B cell (primary cell): ENCODE results near the gene SERPINE2. TPM values are rescaled to one million over a fixed set of nuclear protein-coding genes. Genes with fewer than 3 reads are reported as not detected.

Source experiments
- ATAC-seq: fragments of 200-7000 bp; cut with Tn5 transposase; one replicate; pipeline ENCODE4 v1.10.0; 2021; ENCODE audit warnings: low read depth, mild to moderate bottlenecking, moderate number of reproducible peaks, moderate library complexity
- CTCF ChIA-PET: fragments of 350-600 bp; sonication (Branson Sonifier 250); formaldehyde crosslinking; loops from one replicate; lab custom pipeline; 2021; ENCODE audit warnings: antibody characterized with exemption, inconsistent platforms; lab: Charles Lee
- POLR2A ChIA-PET: fragments of 350-600 bp; sonication (Branson Sonifier 250); formaldehyde crosslinking; loops from one replicate; lab custom pipeline; 2021; ENCODE audit warnings: antibody characterized with exemption; lab: Charles Lee
- DNase-seq: peaks from one replicate; pipeline ENCODE4 v3.0.0; 2013
- H2AFZ ChIP-seq: 2 replicates; pipeline ENCODE4 v1.6.1; 2012; ENCODE audit warnings: mild to moderate bottlenecking, low read depth, low read length; ENCODE audit not compliant: insufficient read depth, poor library complexity, severe bottlenecking
- H3K27ac ChIP-seq, 2 donors: 1 replicate in 1 of 2; 2 replicates in 1 of 2; pipeline ENCODE4 v1.5.1; 2012 to 2013; ENCODE audit warnings: low read length in 2 of 2, mild to moderate bottlenecking in 2 of 2, moderate library complexity in 1 of 2
- H3K27me3 ChIP-seq, 4 experiments: fragments of 200-600 bp in 1 of 4; sonication (generic) in 1 of 4; replicated peaks in 1 of 4; 1 replicate in 2 of 4; 2 replicates in 2 of 4; pipeline versions ENCODE4 v1.6.1 to v1.7.0; 2013 to 2016; ENCODE audit warnings: low read length in 3 of 4, mild to moderate bottlenecking in 2 of 4, mixed read lengths in 1 of 4, moderate library complexity in 1 of 4; ENCODE audit not compliant: insufficient read depth in 4 of 4, control insufficient read depth in 3 of 4; ENCODE audit errors: control extremely low read depth in 1 of 4
- H3K36me3 ChIP-seq, 2 experiments: replicated peaks in 1 of 2; 1 replicate in 1 of 2; 2 replicates in 1 of 2; pipeline versions ENCODE4 v1.6.1 to v1.7.1; 2013; ENCODE audit warnings: low read length in 1 of 2; ENCODE audit not compliant: insufficient read depth in 2 of 2, control insufficient read depth in 1 of 2; ENCODE audit errors: control extremely low read depth in 1 of 2, extremely low read depth in 1 of 2
- H3K4me1 ChIP-seq, 2 donors: fragments of 200-600 bp in 1 of 2; sonication (generic) in 1 of 2; 1 replicate in 1 of 2; 2 replicates in 1 of 2; pipeline versions ENCODE4 v1.5.1 to v1.6.1; 2013 to 2017; ENCODE audit warnings: low read length in 2 of 2; ENCODE audit not compliant: control insufficient read depth in 2 of 2, insufficient read depth in 2 of 2
- H3K4me2 ChIP-seq: replicated peaks from 2 replicates; pipeline ENCODE3; 2012; ENCODE audit warnings: mild to moderate bottlenecking, low read depth, low read length; ENCODE audit not compliant: poor library complexity, severe bottlenecking
- H3K4me3 ChIP-seq, 5 experiments: fragments of 200-600 bp in 1 of 5; sonication (generic) in 1 of 5; 1 replicate in 3 of 5; 2 replicates in 2 of 5; pipeline versions ENCODE4 v1.5.1 to v1.7.0; 2011 to 2016; ENCODE audit warnings: low read length in 4 of 5, mild to moderate bottlenecking in 4 of 5, low read depth in 2 of 5, control low read depth in 1 of 5, moderate library complexity in 1 of 5; ENCODE audit not compliant: insufficient read depth in 1 of 5; ENCODE audit errors: control extremely low read depth in 1 of 5, extremely low read depth in 1 of 5
- H3K79me2 ChIP-seq: fragments of 200-600 bp; sonication (generic); one replicate; pipeline ENCODE4 v1.6.0; 2016; ENCODE audit warnings: low read length; ENCODE audit not compliant: control insufficient read depth, insufficient read depth
- H3K9ac ChIP-seq: fragments of 200-600 bp; sonication (generic); 2 replicates; pipeline ENCODE4 v1.6.1; 2017; ENCODE audit warnings: mild to moderate bottlenecking, low read length, moderate library complexity
- H3K9me3 ChIP-seq, 3 donors: one replicate each; pipeline versions ENCODE4 v1.6.1 to v1.7.1; 2013; ENCODE audit warnings: low read length in 2 of 3; ENCODE audit not compliant: control insufficient read depth in 2 of 3, insufficient read depth in 1 of 3; ENCODE audit errors: control extremely low read depth in 1 of 3
- H4K20me1 ChIP-seq: 2 replicates; pipeline ENCODE4 v1.6.0; 2012; ENCODE audit warnings: mild to moderate bottlenecking, low read length; ENCODE audit not compliant: insufficient read depth, control insufficient read depth, poor library complexity, severe bottlenecking
- H3K27ac Mint-ChIP-seq: one replicate; pipeline ENCODE4 v1.8.0; 2021; ENCODE audit warnings: mixed read lengths
- H3K27me3 Mint-ChIP-seq: one replicate; pipeline ENCODE4 v1.8.0; 2021; ENCODE audit warnings: mixed read lengths
- H3K4me1 Mint-ChIP-seq: one replicate; pipeline ENCODE4 v1.8.0; 2021; ENCODE audit warnings: mixed read lengths
- H3K4me3 Mint-ChIP-seq: one replicate; pipeline ENCODE4 v1.8.0; 2021; ENCODE audit warnings: mixed read lengths
- H3K9me3 Mint-ChIP-seq: one replicate; pipeline ENCODE4 v1.8.0; 2022; ENCODE audit warnings: mixed read lengths; ENCODE audit not compliant: insufficient read depth
- CTCF ChIP-seq: fragments of 200-600 bp; IDR thresholded peaks from one replicate; pipeline ENCODE4 v1.8.0; 2022; ENCODE audit warnings: antibody characterized with exemption, mild to moderate bottlenecking
- EZH2 ChIP-seq: IDR thresholded peaks from 2 replicates; pipeline ENCODE4 v1.6.1; 2012; ENCODE audit warnings: borderline replicate concordance, low read depth, mild to moderate bottlenecking, moderate library complexity, low read length; ENCODE audit not compliant: insufficient read depth, poor library complexity, severe bottlenecking
- WGBS: methylation state at CpG from one replicate; pipeline ENCODE4 v1.1.5; 2013; ENCODE audit warnings: missing lambda C conversion rate; ENCODE audit not compliant: insufficient coverage; 5-methylcytosine and 5-hydroxymethylcytosine counted together
- intact Hi-C: fragments of 100-400 bp; cut with micrococcal nuclease; formaldehyde crosslinking; loops from one replicate; pipeline ENCODE4 v1.10.0; 2022
- polyA plus RNA-seq: library from polyadenylated mRNA; depleted of rRNA; stranded (reverse); fragments of >200 nt; gene quantifications from 2 replicates; pipeline ENCODE4 v1.2.3, GENCODE V29; 2012
- total RNA-seq, 2 donors: library from RNA; stranded (reverse); fragments of 120-200 nt in 1 of 2; gene quantifications; 1 replicate in 1 of 2; 2 replicates in 1 of 2; pipeline versions ENCODE4 v1.2.3 to v1.2.4, GENCODE V29; 2013 to 2022

SERPINE2 gene
- total and polyA plus RNA-seq, 2 donors (not counting 1 experiment from before 2014, with no cell fraction given) = 0.45 to 1.8 TPM

GRCh38 chr2:223949241-223949840 is 89.7 kb downstream of the SERPINE2 start:
- peaks cover 57% of the 10 kb centered on the region for H3K4me1 Mint-ChIP-seq
- 80% methylated on average over 2 of the region's 3 CpGs for WGBS
- Histone ChIP-seq H3K79me2 (peaks cover 70% of the 10 kb centered on the region), H3K4me1 (peaks cover 36 to 46% of the 10 kb centered on the region in 2 donors), H3K27me3 (no peaks in the 10 kb centered on the region), H3K27ac (no peak overlapping the region), H3K9me3 (no peaks in the 10 kb centered on the region), H3K36me3 (no peaks in the 10 kb centered on the region), H3K4me2 (no peak overlapping the region), H3K9ac (no peak overlapping the region), H3K4me3 (no peak overlapping the region), H2AFZ (peak overlapping the region; percentile 12), H4K20me1 (no peaks in the 10 kb centered on the region)
- no peak overlapping the region for H3K4me3 Mint-ChIP-seq
- intact Hi-C loops = loop anchor here (10.0 kb wide), 1 partner anchor 995 kb away; no protein-coding TSS in a partner anchor
- CTCF ChIA-PET = interaction anchor here (0.7 to 1.7 kb wide), 5 partner anchors 21 to 1021 kb away, joined by 3 to 11 read pairs (median 3); no protein-coding TSS in a partner anchor
- H3K27ac Mint-ChIP-seq = peak overlapping the region; percentile 73
- no peak for DNase-seq
- H3K27me3 Mint-ChIP-seq = no peaks in the 10 kb centered on the region
- H3K9me3 Mint-ChIP-seq = no peaks in the 10 kb centered on the region
- no peak for ATAC-seq
- TF ChIP-seq EZH2 = no peak
- no peak for TF ChIP-seq CTCF
- POLR2A ChIA-PET = interaction anchor here (0.7 kb wide), 1 partner anchor 9 kb away, joined by 5 read pairs; no protein-coding TSS in a partner anchor

GRCh38 chr2:223947711-223948205 is 91.3 kb downstream of the SERPINE2 start:
- POLR2A ChIA-PET = no interaction called here

More at GRCh38 chr2:223947711-223948205, 91.3 kb downstream of the SERPINE2 start:
- H3K9ac ChIP-seq = no peak overlapping the region
- H3K36me3 ChIP-seq = no peaks in the 10 kb centered on the region
- peaks cover 60% of the 10 kb centered on the region for H3K4me1 Mint-ChIP-seq
- DNase-seq = no peak
- no peak for ATAC-seq
- intact Hi-C loops = loop anchor here (10.0 kb wide), 1 partner anchor 997 kb away; no protein-coding TSS in a partner anchor
- no peak overlapping the region for H3K4me3 Mint-ChIP-seq
- no peaks in the 10 kb centered on the region for H3K27me3 Mint-ChIP-seq
- H3K9me3 ChIP-seq = no peaks in the 10 kb centered on the region
- no peaks in the 10 kb centered on the region for H3K27me3 ChIP-seq
- H3K79me2 ChIP-seq = peaks cover 85% of the 10 kb centered on the region
- CTCF ChIA-PET = interaction anchor here (1.2 kb wide), 1 partner anchor 52 kb away, joined by 3 read pairs; no protein-coding TSS in a partner anchor
- H3K4me3 ChIP-seq = no peak overlapping the region
- no peak overlapping the region for H2AFZ ChIP-seq
- H3K4me1 ChIP-seq = peaks cover 44 to 60% of the 10 kb centered on the region in 2 donors
- no peaks in the 10 kb centered on the region for H3K9me3 Mint-ChIP-seq
- 94% methylated on average over 2 of the region's 5 CpGs for WGBS
- H3K4me2 ChIP-seq = no peak overlapping the region
- TF ChIP-seq EZH2 (no peak), CTCF (no peak)
- no peak overlapping the region for H3K27ac ChIP-seq
- no peaks in the 10 kb centered on the region for H4K20me1 ChIP-seq
- H3K27ac Mint-ChIP-seq = peak overlapping the region; percentile 33
